Sigmoid colon (tissue), 7 donors: Measurements from ENCODE around the gene TEX28. TPM values are rescaled to one million over a fixed set of nuclear protein-coding genes. Genes with fewer than 3 reads are reported as not detected.

Experiments used
- DNase-seq: peaks from one replicate; pipeline ENCODE4 v3.0.0-alpha.2; 2019
- H3K27ac ChIP-seq, 4 donors: fragments of 200-600 bp; sonication (generic); one replicate each; pipeline ENCODE4 v1.5.1; 2016 to 2019; ENCODE audit warnings: mild to moderate bottlenecking in 1 of 4
- H3K27me3 ChIP-seq, 3 donors: fragments of 200-600 bp; sonication (generic); one replicate each; pipeline ENCODE4 v1.5.1; 2019; ENCODE audit warnings: mild to moderate bottlenecking in 1 of 3
- H3K36me3 ChIP-seq, 4 donors: fragments of 200-600 bp; sonication (generic); one replicate each; pipeline ENCODE4 v1.5.1; 2016 to 2019
- H3K4me1 ChIP-seq, 4 donors: fragments of 200-600 bp; sonication (generic); one replicate each; pipeline ENCODE4 v1.5.1; 2017 to 2019
- H3K4me3 ChIP-seq, 4 donors: fragments of 200-600 bp; sonication (generic); one replicate each; pipeline ENCODE4 v1.5.1; 2017 to 2019; ENCODE audit warnings: mild to moderate bottlenecking in 2 of 4, moderate library complexity in 1 of 4
- H3K9me3 ChIP-seq, 4 donors: fragments of 200-600 bp in 3 of 4; sonication (generic) in 3 of 4; one replicate each; pipeline versions ENCODE4 v1.5.1 to v1.6.1; 2013 to 2019
- CTCF ChIP-seq, 4 experiments: fragments of 450-650 bp in 3 of 4; fragments of 200-600 bp in 1 of 4; IDR thresholded peaks; one replicate each; pipeline ENCODE4 v1.5.1; 2016 to 2019; ENCODE audit warnings: antibody characterized with exemption in 4 of 4, mild to moderate bottlenecking in 3 of 4, moderate library complexity in 2 of 4
- EP300 ChIP-seq, 4 donors: sonication (generic); formaldehyde crosslinking; IDR thresholded peaks; one replicate each; pipeline ENCODE4 v1.6.1; 2017; ENCODE audit warnings: antibody characterized with exemption in 4 of 4
- POLR2A ChIP-seq, 2 donors: fragments of 450-650 bp; IDR thresholded peaks; one replicate each; pipeline ENCODE4 v1.6.1; 2016; ENCODE audit warnings: antibody characterized with exemption in 2 of 2, mild to moderate bottlenecking in 2 of 2, moderate library complexity in 2 of 2
- POLR2AphosphoS5 ChIP-seq, 4 donors: sonication (generic); formaldehyde crosslinking; IDR thresholded peaks; one replicate each; pipeline ENCODE4 v1.6.1; 2017; ENCODE audit warnings: antibody characterized with exemption in 4 of 4
- WGBS, 2 donors: extraction: QIAGEN DNeasy Blood & Tissue Kit; methylation state at CpG; one replicate each; pipeline ENCODE4 v1.1.7; 2013; 5-methylcytosine and 5-hydroxymethylcytosine counted together
- intact Hi-C: fragments of 100-400 bp; cut with DNase I; formaldehyde crosslinking; loops from one replicate; pipeline ENCODE4 v1.15.1; 2023
- polyA plus RNA-seq, 3 donors: library from polyadenylated mRNA; stranded (reverse); fragments of 200-250 nt; gene quantifications; one replicate each; pipeline ENCODE4 v1.2.3, GENCODE V29; 2013
- total RNA-seq, 4 donors: library from RNA; depleted of rRNA; stranded (reverse); fragments of >200 nt; gene quantifications; one replicate each; pipeline ENCODE4 v1.1.0, GENCODE V29; 2016
- donor health status: healthy with polysubstance abuse.
- donor health status: Bipolar disorder and iron deficiency.
- donor health status: healthy.

Gene TEX28
- total and polyA plus RNA-seq, 7 donors, result not detected

GRCh38 chrX:154310616-154311536 is 16.0 kb upstream of the TEX28 start:
- intact Hi-C loops, result no loop called here
- H3K27ac ChIP-seq, result no peak overlapping the region

DNA sequence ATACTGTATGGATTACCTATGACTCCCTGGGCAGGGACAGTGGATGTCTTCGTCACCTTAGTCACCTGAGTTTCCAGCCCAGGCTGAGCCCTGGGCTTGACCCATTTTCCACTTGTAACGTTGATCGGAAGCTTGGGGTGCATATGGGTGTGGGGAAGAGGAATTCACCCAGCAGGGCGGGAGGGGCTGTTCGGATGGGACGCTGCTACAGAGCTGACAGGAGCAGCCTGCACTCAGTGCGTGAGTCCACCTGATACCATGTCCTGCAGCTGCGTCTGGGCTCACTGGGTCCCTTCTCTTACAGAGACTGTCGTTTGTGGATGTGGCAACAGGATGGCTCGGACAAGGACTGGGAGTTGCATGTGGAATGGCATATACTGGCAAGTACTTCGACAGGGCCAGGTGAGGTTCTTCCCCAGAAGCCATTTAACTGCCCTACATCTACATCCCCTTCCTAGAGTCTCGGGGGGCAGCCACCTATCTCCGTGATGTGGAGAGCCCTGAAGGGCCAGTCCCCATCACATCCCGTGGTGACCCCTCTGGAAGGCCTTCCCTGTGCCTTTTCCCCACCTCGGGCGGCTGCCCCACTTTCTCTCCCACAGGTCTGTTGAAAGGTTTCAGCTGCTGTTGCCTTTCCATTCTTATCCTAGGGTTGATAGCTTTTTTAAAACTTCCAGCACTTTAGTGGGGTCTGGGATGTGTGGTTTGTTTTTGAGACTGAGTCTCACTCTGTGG is 14.3 kb upstream of the TEX28 start:
- Histone ChIP-seq H3K27ac (no peak overlapping the region), H3K9me3 (no peaks in the 10 kb centered on the region), H3K27me3 (no peaks in the 10 kb centered on the region), H3K4me3 (no peak overlapping the region), H3K4me1 (no peaks in the 10 kb centered on the region), H3K36me3 (no peaks in the 10 kb centered on the region)
- WGBS, 2 donors, result 88 to 92% methylated on average over 16 of the region's 16 CpGs
- TF ChIP-seq CTCF (IDR thresholded peaks at IDR 0.05), result no peak
- TF ChIP-seq POLR2AphosphoS5 (IDR thresholded peaks at IDR 0.05), result no peak
- TF ChIP-seq POLR2A (IDR thresholded peaks at IDR 0.05), result no peak
- no peak for TF ChIP-seq EP300 (IDR thresholded peaks at IDR 0.05)
- no peak for DNase-seq
- intact Hi-C loops, result no loop called here

More at GRCh38 chrX:154310616-154311536, 16.0 kb upstream of the TEX28 start:
- Histone ChIP-seq H3K4me1 (no peaks in the 10 kb centered on the region), H3K9me3 (no peaks in the 10 kb centered on the region), H3K4me3 (no peak overlapping the region), H3K27me3 (peaks cover 0 to 2% (median 0%) of the 10 kb centered on the region in 3 donors), H3K36me3 (no peaks in the 10 kb centered on the region)
- DNase-seq, result no peak
- 82 to 84% methylated on average over 19 of the region's 19 CpGs for WGBS, 2 donors
- TF ChIP-seq EP300 (IDR thresholded peaks at IDR 0.05), result no peak
- TF ChIP-seq POLR2A (IDR thresholded peaks at IDR 0.05), result no peak
- TF ChIP-seq CTCF (IDR thresholded peaks at IDR 0.05), result no peak
- TF ChIP-seq POLR2AphosphoS5 (IDR thresholded peaks at IDR 0.05), result no peak

- no peaks in the 10 kb centered on the region for H3K27me3 ChIP-seq
- H3K4me1 ChIP-seq, result no peaks in the 10 kb centered on the region
- 49 to 50% methylated on average over 9 of the region's 9 CpGs for WGBS, 2 donors
- TF ChIP-seq CTCF (IDR thresholded peaks at IDR 0.05) (peak; percentile 29 to 76 (median 47)), POLR2A (IDR thresholded peaks at IDR 0.05) (no peak)
- no peaks in the 10 kb centered on the region for H3K9me3 ChIP-seq
- no peak overlapping the region for H3K27ac ChIP-seq
- no peak overlapping the region for H3K4me3 ChIP-seq
- peak; percentile 76 for DNase-seq
- H3K36me3 ChIP-seq, result no peaks in the 10 kb centered on the region
- intact Hi-C loops, result no loop called here
Measured at GRCh38 chrX:154308108-154308946, 13.4 kb upstream of the TEX28 start.

GRCh38 chrX:154307202-154307601 is 12.3 kb upstream of the TEX28 start:
- intact Hi-C loops, result no loop called here
- no peak for DNase-seq
- Histone ChIP-seq H3K27me3 (no peaks in the 10 kb centered on the region), H3K36me3 (no peaks in the 10 kb centered on the region), H3K9me3 (no peaks in the 10 kb centered on the region), H3K4me1 (no peaks in the 10 kb centered on the region), H3K4me3 (no peak overlapping the region), H3K27ac (no peak overlapping the region)
- no peak for TF ChIP-seq POLR2AphosphoS5 (IDR thresholded peaks at IDR 0.05)
- TF ChIP-seq CTCF (IDR thresholded peaks at IDR 0.05), result no peak
- TF ChIP-seq EP300 (IDR thresholded peaks at IDR 0.05), result no peak
- no peak for TF ChIP-seq POLR2A (IDR thresholded peaks at IDR 0.05)
- 86 to 89% methylated on average over 6 of the region's 6 CpGs for WGBS, 2 donors
